ENCODE data around the gene MGME1.

GRCh38 chr20:17968366-17969277, at the start of gene MGME1, which contains the start of gene SNX5:
- TF ChIP-seq CTCF (conservative IDR thresholded peaks at IDR 0.05) (no peak), EZH2 (IDR thresholded peaks at IDR 0.05; ENCODE audit: low read depth) (no peak)
